GM21390 (cell line): ENCODE data around the gene TMPRSS3.

Experiments used
- ATAC-seq: cut with Tn5 transposase; IDR thresholded peaks from one replicate; pipeline ENCODE4 v1.9.1; 2021; ENCODE audit not compliant: unreplicated experiment

Gene TMPRSS3

GRCh38 chr21:42390193-42390592, 5.7 kb downstream of the TMPRSS3 start:
- ATAC-seq = no peak

GRCh38 chr21:42389449-42389835, 6.4 kb downstream of the TMPRSS3 start:
- ATAC-seq = no peak

GRCh38 chr21:42388740-42389448, 7.0 kb downstream of the TMPRSS3 start:
- no peak for ATAC-seq

- ATAC-seq = no peak
Measured at GRCh38 chr21:42387843-42388340, 8.0 kb downstream of the TMPRSS3 start.

- ATAC-seq = no peak
Measured at GRCh38 chr21:42387164-42387563, 8.7 kb downstream of the TMPRSS3 start.

- ATAC-seq = no peak
Measured at GRCh38 chr21:42386034-42386591, 9.7 kb downstream of the TMPRSS3 start.

GRCh38 chr21:42385619-42386018, 10.2 kb downstream of the TMPRSS3 start:
- ATAC-seq = no peak

DNA sequence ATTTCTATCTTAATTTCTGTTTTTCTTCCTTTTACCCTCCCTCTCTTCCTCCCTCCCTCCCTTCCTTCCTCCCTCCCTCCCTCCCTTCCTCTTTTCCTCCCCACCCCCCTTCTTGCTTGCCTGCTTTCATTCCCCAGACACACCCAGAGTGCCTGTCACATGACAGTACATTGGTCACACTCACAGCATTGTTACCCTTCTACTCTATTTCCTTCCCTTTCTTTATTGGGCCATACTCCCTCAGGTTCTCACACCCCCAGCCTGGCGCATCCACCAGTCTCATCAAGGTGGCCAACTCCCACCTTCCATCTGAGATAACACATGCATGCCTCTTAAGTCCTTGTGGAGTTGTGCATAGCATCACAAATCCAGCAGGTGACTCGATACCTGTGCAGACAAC, 10.9 kb downstream of the TMPRSS3 start:
- ATAC-seq = no peak

DNA sequence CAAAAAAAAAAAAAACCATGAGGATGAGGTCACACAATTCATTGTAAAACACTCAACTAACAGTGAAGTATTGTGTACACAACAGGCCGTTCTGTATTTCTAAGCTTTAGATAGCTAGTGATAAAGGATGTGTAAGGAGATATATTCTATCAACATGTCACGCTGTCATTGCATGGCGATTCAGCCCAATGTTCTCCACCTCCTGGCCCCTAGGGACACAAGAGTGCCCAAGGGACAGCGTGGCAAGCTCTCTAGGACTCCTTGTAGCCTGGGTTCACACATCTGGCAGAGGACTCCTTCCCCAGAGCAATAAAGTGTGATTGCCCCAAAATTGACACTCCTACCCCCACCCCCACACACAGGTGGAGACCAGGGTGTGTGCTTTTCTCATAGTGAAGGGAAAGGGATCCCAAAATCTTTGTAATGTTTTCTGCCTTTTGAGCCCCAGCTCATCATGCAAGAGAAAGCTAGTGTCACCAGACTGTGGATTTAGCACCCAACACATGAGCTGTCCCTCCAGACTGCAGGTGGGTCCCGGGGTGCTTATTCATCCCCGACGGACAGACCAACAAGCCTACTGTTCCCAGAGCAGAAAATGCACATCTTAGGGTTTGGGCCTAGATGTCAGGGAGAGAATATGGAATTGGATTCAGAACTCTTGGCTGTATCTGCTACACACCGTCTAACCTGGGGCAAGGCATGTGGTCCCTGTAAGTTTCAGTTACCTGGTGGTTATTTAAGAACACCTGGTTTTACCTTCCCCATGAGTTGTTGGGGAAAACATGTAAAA, 11.5 kb downstream of the TMPRSS3 start:
- ATAC-seq = no peak

GRCh38 chr21:42383331-42383730, 12.5 kb downstream of the TMPRSS3 start:
- no peak for ATAC-seq

DNA sequence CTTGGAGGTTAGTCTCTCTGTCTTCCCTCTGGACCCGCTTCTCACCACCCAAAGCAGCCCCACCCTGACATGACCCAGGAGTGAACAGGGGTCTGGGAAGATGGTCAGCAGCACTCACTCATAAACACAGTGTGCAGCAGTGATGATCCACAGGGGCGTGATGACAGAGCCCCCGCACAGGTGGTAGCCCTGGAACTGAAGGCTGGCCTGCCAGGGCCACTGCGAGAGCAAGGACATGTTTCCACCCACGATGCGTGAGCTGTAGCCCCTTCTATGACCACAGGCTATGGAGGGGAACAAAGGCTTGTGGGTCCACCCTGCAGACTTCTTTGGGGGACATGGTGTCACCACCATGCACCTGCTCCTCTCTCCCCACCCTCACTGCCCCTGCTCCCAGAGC, 12.9 kb downstream of the TMPRSS3 start:
- ATAC-seq = no peak

- no peak for ATAC-seq
Measured at GRCh38 chr21:42381347-42381984, 14.4 kb downstream of the TMPRSS3 start.

DNA sequence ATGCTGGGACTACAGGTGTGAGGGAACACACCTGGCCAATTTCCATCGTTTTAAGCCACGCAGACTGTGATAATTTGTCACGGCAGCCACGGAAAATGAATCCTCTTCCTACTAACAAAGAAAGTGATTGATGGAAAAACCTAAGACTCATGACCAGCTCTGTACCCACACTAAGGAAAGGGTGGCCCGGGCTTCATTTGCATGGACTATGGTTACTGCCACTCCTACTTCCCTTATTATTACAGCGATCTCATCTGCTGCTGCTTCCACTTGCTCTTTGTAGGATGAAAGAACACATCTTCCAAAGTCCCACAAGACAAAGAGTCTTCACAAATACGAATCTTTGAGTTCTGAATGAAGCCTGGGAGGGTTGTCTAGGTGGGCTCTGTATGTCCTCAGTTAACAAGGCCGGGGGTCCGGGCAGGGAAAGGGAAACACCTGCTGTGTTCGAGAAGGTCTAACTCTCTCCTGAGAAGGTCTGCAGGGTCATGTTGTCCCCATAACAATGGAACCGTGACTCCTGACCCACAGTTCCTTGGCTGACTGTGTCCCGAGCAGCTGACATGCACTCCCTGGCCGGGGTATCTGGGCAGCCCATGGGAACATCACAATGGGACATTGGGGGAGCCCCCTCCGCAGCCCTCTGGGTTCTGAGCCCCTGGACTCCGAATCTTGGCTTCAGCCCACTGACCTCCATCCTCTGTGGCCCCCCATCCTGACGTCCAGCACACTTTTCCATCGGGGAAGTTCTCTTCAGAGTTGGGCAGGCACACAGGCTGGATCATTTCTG, 16.2 kb downstream of the TMPRSS3 start:
- no peak for ATAC-seq

GRCh38 chr21:42378418-42378817, 17.4 kb downstream of the TMPRSS3 start:
- no peak for ATAC-seq

DNA sequence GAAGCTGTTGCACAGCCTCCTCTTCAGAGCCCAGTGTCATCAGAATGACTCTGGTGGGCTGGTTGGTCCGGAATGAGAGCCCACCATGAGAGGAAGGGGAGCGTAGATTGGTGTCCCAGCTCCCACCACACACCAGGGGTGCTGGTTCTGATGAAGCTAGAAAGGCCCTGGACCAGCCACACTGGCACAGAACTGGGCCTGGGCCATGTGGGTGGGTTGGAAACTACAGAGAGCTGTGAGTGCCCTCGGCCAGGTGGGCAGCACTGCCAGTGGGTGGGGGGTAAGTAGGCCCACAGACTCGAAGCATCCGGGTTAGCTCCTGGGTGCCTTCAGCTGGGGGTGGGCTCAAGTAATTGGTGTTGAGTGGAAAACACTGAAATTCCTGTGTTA, 17.9 kb downstream of the TMPRSS3 start:
- ATAC-seq = no peak

- ATAC-seq = no peak
Measured at GRCh38 chr21:42377211-42377950, 18.5 kb downstream of the TMPRSS3 start.

DNA sequence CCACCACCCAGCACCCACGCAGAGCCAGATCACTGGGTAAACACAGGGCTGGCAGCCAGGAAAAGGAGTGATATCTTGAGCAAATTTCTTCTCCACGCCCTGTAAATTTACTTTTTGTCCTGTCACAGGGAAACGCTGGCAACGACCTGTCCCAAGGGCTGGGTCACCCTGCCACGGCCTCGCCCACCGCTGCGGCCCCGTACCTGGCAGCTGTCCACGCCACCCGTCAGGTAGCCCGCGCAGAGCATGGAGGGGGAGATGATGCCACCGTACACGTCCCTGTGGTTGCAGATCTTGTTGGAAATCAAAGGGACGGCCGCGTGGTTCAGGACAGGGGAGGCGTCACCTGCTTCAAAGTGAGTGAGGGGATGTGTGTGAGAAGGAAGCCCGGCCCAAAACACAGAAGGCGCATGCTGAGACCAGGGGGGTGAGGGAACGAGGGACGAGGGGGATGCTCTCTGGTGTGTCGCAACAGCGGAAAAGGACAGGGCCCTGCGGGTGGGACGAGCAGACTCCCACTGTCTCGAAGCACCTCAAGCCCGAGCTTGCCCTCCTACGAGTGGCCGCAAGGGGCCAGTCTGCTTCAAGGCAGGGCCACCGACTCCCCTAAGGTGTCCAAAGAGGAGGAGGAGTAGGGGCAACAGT, 19.4 kb downstream of the TMPRSS3 start:
- ATAC-seq = no peak

DNA sequence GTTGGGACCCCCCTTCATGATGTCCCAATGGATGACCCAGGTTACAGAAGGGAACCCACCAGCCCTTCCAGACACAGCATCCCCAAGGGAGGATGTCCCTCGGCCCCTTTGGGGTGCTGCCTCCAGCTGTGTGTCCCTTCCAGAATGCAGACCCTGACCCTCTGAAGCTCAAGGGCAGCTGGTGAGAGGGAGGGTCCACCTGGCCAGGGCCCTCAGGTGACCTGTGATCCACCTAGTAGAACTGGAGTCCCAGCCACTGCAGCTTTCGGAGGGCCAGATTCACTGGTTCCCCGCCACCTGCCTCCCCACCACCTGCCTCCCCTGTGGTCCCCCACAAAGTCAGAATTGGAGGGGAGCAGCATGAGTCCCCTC, 19.9 kb downstream of the TMPRSS3 start:
- ATAC-seq = no peak

DNA sequence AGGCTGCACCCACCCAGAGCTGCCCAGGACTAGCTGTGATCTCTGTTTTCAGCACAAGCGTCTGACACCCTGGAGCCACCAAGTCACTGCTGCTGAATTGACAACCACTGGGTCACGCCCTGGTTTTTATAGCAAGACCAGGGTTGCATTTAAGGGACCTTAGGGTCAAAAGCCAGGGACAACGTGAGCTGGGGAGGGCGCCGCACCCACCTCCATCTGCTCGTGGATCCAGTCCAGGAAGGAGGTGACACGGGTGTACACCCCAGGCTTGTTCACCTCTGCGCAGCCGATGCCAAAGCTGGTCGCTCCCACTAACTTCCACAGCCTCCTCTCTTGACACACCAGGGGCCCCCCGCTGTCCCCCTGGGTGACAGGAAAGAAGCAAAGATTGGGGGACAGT, 20.3 kb downstream of the TMPRSS3 start:
- no peak for ATAC-seq
